ENCODE results near the gene PHF21A.

The PHF21A gene

GRCh38 chr11:45947885-45948284 lies 173.4 kb downstream of the PHF21A start:
- no peak overlapping the region for H3K4me2 ChIP-seq (ENCODE audit: low read length)
- H3K27ac ChIP-seq (ENCODE audit: low read length): no peak overlapping the region
- H3K9ac ChIP-seq (ENCODE audit: low read length): no peak overlapping the region
- H3K9me3 ChIP-seq (ENCODE audit: insufficient read depth, low read length): no peaks in the 10 kb centered on the region
- H3K4me1 ChIP-seq (ENCODE audit: low read length): no peaks in the 10 kb centered on the region
- no peak overlapping the region for H3K4me3 ChIP-seq (ENCODE audit: low read length)
- peaks cover 28% of the 10 kb centered on the region for H3K36me3 ChIP-seq (replicated peaks; ENCODE audit: low read depth, low read length)
- TF ChIP-seq, protein P1, sequence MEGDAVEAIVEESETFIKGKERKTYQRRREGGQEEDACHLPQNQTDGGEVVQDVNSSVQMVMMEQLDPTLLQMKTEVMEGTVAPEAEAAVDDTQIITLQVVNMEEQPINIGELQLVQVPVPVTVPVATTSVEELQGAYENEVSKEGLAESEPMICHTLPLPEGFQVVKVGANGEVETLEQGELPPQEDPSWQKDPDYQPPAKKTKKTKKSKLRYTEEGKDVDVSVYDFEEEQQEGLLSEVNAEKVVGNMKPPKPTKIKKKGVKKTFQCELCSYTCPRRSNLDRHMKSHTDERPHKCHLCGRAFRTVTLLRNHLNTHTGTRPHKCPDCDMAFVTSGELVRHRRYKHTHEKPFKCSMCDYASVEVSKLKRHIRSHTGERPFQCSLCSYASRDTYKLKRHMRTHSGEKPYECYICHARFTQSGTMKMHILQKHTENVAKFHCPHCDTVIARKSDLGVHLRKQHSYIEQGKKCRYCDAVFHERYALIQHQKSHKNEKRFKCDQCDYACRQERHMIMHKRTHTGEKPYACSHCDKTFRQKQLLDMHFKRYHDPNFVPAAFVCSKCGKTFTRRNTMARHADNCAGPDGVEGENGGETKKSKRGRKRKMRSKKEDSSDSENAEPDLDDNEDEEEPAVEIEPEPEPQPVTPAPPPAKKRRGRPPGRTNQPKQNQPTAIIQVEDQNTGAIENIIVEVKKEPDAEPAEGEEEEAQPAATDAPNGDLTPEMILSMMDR (IDR thresholded peaks at IDR 0.05; ENCODE audit: low read depth, low read length): no peak
- TF ChIP-seq EZH2phosphoT487 (IDR thresholded peaks at IDR 0.05; ENCODE audit: low read depth): no peak
- no peaks in the 10 kb centered on the region for H3K27me3 ChIP-seq (ENCODE audit: low read depth, low read length)
- H4K20me1 ChIP-seq (ENCODE audit: insufficient read depth, low read length): no peaks in the 10 kb centered on the region
- no peaks in the 10 kb centered on the region for H3K79me2 ChIP-seq (ENCODE audit: low read length)
- no peak overlapping the region for H2AFZ ChIP-seq (ENCODE audit: low read depth, low read length)

GRCh38 chr11:45945397-45945999 lies 175.8 kb downstream of the PHF21A start:
- H3K4me2 ChIP-seq (ENCODE audit: low read length): no peak overlapping the region
- no peak for TF ChIP-seq EZH2phosphoT487 (IDR thresholded peaks at IDR 0.05; ENCODE audit: low read depth)
- TF ChIP-seq, protein P1 (IDR thresholded peaks at IDR 0.05; ENCODE audit: low read depth, low read length): no peak
- H3K27me3 ChIP-seq (ENCODE audit: low read depth, low read length): no peaks in the 10 kb centered on the region
- H3K4me1 ChIP-seq (ENCODE audit: low read length): peaks cover 23% of the 10 kb centered on the region
- peaks cover 32% of the 10 kb centered on the region for H3K36me3 ChIP-seq (replicated peaks; ENCODE audit: low read depth, low read length)
- H3K9me3 ChIP-seq (ENCODE audit: insufficient read depth, low read length): no peaks in the 10 kb centered on the region
- no peak overlapping the region for H3K27ac ChIP-seq (ENCODE audit: low read length)
- H3K79me2 ChIP-seq (ENCODE audit: low read length): no peaks in the 10 kb centered on the region
- H2AFZ ChIP-seq (ENCODE audit: low read depth, low read length): no peak overlapping the region
- H3K4me3 ChIP-seq (ENCODE audit: low read length): no peak overlapping the region
- no peak overlapping the region for H3K9ac ChIP-seq (ENCODE audit: low read length)
- H4K20me1 ChIP-seq (ENCODE audit: insufficient read depth, low read length): no peaks in the 10 kb centered on the region

GRCh38 chr11:45942381-45942780 lies 178.9 kb downstream of the PHF21A start:
- H4K20me1 ChIP-seq (ENCODE audit: insufficient read depth, low read length): no peaks in the 10 kb centered on the region
- H3K4me1 ChIP-seq (ENCODE audit: low read length): peaks cover 50% of the 10 kb centered on the region
- no peaks in the 10 kb centered on the region for H3K9me3 ChIP-seq (ENCODE audit: insufficient read depth, low read length)
- H3K36me3 ChIP-seq (replicated peaks; ENCODE audit: low read depth, low read length): peaks cover 12% of the 10 kb centered on the region
- no peak overlapping the region for H2AFZ ChIP-seq (ENCODE audit: low read depth, low read length)
- 0 out of 2 replicates have a peak overlapping the region, but pooled peaks have one; percentile 56 for H3K4me2 ChIP-seq (ENCODE audit: low read length)
- TF ChIP-seq, protein P1 (IDR thresholded peaks at IDR 0.05; ENCODE audit: low read depth, low read length): no peak
- no peak for TF ChIP-seq EZH2phosphoT487 (IDR thresholded peaks at IDR 0.05; ENCODE audit: low read depth)
- no peaks in the 10 kb centered on the region for H3K27me3 ChIP-seq (ENCODE audit: low read depth, low read length)
- H3K79me2 ChIP-seq (ENCODE audit: low read length): no peaks in the 10 kb centered on the region
- no peak overlapping the region for H3K4me3 ChIP-seq (ENCODE audit: low read length)
- no peak overlapping the region for H3K9ac ChIP-seq (ENCODE audit: low read length)
- peak overlapping the region; percentile 67; the same call in 1 of the 2 replicates for H3K27ac ChIP-seq (ENCODE audit: low read length)

DNA sequence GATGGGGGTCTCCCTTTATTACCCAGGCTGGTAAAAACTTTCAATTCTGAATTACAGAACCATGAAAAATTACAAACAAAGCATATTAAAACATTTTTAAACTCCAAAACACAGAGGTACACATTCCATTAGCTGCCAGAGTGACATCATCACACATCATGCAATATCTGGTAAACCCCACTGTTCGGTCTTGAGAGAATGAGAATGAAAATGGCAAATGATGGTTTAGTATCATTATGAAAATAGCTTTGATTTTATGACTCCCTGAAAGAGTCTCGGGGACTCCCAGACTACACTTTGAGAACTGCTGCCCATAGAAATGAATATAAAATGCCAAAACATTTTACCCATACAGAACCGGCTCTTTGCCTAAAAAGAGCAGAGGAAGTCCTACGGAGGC lies 180.0 kb downstream of the PHF21A start:
- TF ChIP-seq, protein P1 (IDR thresholded peaks at IDR 0.05; ENCODE audit: low read depth, low read length): no peak
- TF ChIP-seq EZH2phosphoT487 (IDR thresholded peaks at IDR 0.05; ENCODE audit: low read depth): no peak
- H3K36me3 ChIP-seq (replicated peaks; ENCODE audit: low read depth, low read length): peaks cover 14% of the 10 kb centered on the region
- H3K79me2 ChIP-seq (ENCODE audit: low read length): no peaks in the 10 kb centered on the region
- H2AFZ ChIP-seq (ENCODE audit: low read depth, low read length): no peak overlapping the region
- H3K4me2 ChIP-seq (ENCODE audit: low read length): peak overlapping the region; percentile 56
- no peaks in the 10 kb centered on the region for H3K9me3 ChIP-seq (ENCODE audit: insufficient read depth, low read length)
- H3K4me3 ChIP-seq (ENCODE audit: low read length): peak overlapping the region; percentile 2
- no peaks in the 10 kb centered on the region for H3K27me3 ChIP-seq (ENCODE audit: low read depth, low read length)
- no peaks in the 10 kb centered on the region for H4K20me1 ChIP-seq (ENCODE audit: insufficient read depth, low read length)
- H3K9ac ChIP-seq (ENCODE audit: low read length): no peak overlapping the region; the same call in 1 of the 2 replicates
- H3K4me1 ChIP-seq (ENCODE audit: low read length): peaks cover 60% of the 10 kb centered on the region
- H3K27ac ChIP-seq (ENCODE audit: low read length): peak overlapping the region; percentile 67

Measured in OCI-LY3 (cell line).